H1 (cell line): ENCODE measurements around the gene CD47. TPM values are rescaled to one million over a fixed set of nuclear protein-coding genes. Genes with fewer than 3 reads are reported as not detected.

Experiments
- CTCF ChIA-PET: fragments of 300-600 bp; sonication (Branson Sonifier 250); formaldehyde crosslinking; loops from one replicate; lab custom pipeline; 2021; ENCODE audit not compliant: partially characterized antibody; lab: Charles Lee
- POLR2A ChIA-PET: fragments of 300-600 bp; sonication (Branson Sonifier 250); formaldehyde crosslinking; loops from one replicate; lab custom pipeline; 2021; ENCODE audit warnings: inconsistent platforms; ENCODE audit not compliant: partially characterized antibody; lab: Charles Lee
- DNase-seq, 2 experiments: peaks; one replicate each; pipeline versions ENCODE4 v3.0.0 to v3.0.0-alpha.2; 2010 to 2022; ENCODE audit warnings: low spot score in 2 of 2, low read depth in 1 of 2, mixed read lengths in 1 of 2
- FAIRE-seq: peaks from 2 replicates; lab custom pipeline; 2011; peaks lifted over from hg19 to GRCh38; lab: Jason Lieb, UNC
- H2AFZ ChIP-seq: 2 replicates; pipeline ENCODE4 v1.8.1; 2012; ENCODE audit warnings: low read length, inconsistent platforms
- H2AK5ac ChIP-seq: 2 replicates; pipeline ENCODE4 v1.6.1; 2013; ENCODE audit warnings: low read depth, low read length
- H2BK120ac ChIP-seq: replicated peaks from 2 replicates; pipeline ENCODE3; 2013; ENCODE audit warnings: low read depth, low read length, inconsistent platforms
- H2BK12ac ChIP-seq: 2 replicates; pipeline ENCODE4 v1.6.1; 2013; ENCODE audit warnings: low read depth, low read length
- H2BK15ac ChIP-seq: 2 replicates; pipeline ENCODE4 v1.6.1; 2013; ENCODE audit warnings: low read length
- H2BK20ac ChIP-seq: 2 replicates; pipeline ENCODE4 v1.6.1; 2013; ENCODE audit warnings: low read length
- H2BK5ac ChIP-seq: 2 replicates; pipeline ENCODE4 v1.6.1; 2013; ENCODE audit warnings: low read depth, low read length
- H3K14ac ChIP-seq: 2 replicates; pipeline ENCODE4 v1.6.1; 2013; ENCODE audit warnings: inconsistent platforms; ENCODE audit not compliant: insufficient read length
- H3K18ac ChIP-seq: 2 replicates; pipeline ENCODE4 v1.6.1; 2013; ENCODE audit warnings: low read length; ENCODE audit errors: extremely low read depth
- H3K23ac ChIP-seq: 2 replicates; pipeline ENCODE4 v1.6.1; 2013; ENCODE audit warnings: inconsistent platforms; ENCODE audit not compliant: insufficient read length
- H3K23me2 ChIP-seq: 2 replicates; pipeline ENCODE4 v1.6.1; 2013; ENCODE audit warnings: low read depth, low read length
- H3K27ac ChIP-seq: 2 replicates; pipeline ENCODE4 v1.6.1; 2011; ENCODE audit warnings: low read depth, low read length, inconsistent platforms
- H3K27me3 ChIP-seq, 4 experiments: replicated peaks in 1 of 4; 1 replicate in 1 of 4; 2 replicates in 3 of 4; pipeline versions ENCODE4 v1.6.1 to v1.8.1; 2011 to 2013; ENCODE audit warnings: low read length in 3 of 4, mild to moderate bottlenecking in 3 of 4, inconsistent platforms in 2 of 4, mixed read lengths in 2 of 4, moderate library complexity in 1 of 4; ENCODE audit not compliant: control insufficient read depth in 3 of 4, insufficient read depth in 3 of 4; ENCODE audit errors: extremely low read depth in 1 of 4
- H3K36me3 ChIP-seq, 4 experiments: 2 replicates each; pipeline versions ENCODE4 v1.6.1 to v1.8.1; 2011 to 2013; ENCODE audit warnings: mild to moderate bottlenecking in 4 of 4, low read length in 3 of 4, moderate library complexity in 2 of 4, control low read depth in 1 of 4, inconsistent platforms in 1 of 4; ENCODE audit not compliant: insufficient read depth in 4 of 4, control insufficient read depth in 2 of 4
- H3K4ac ChIP-seq: replicated peaks from 2 replicates; pipeline ENCODE3; 2013; ENCODE audit warnings: low read length, low read depth, mixed read lengths, inconsistent platforms; ENCODE audit not compliant: insufficient read length
- H3K4me1 ChIP-seq, 4 experiments: replicated peaks in 1 of 4; 1 replicate in 1 of 4; 2 replicates in 3 of 4; pipeline versions ENCODE4 v1.6.1 to v1.8.1; 2011 to 2013; ENCODE audit warnings: low read length in 3 of 4, inconsistent platforms in 2 of 4, mixed read lengths in 1 of 4; ENCODE audit not compliant: insufficient read depth in 4 of 4, control insufficient read depth in 3 of 4
- H3K4me2 ChIP-seq, 2 experiments: 2 replicates each; pipeline versions ENCODE4 v1.6.1 to v1.8.1; 2011 to 2013; ENCODE audit warnings: low read depth in 2 of 2, low read length in 2 of 2, control low read depth in 1 of 2, inconsistent platforms in 1 of 2, mild to moderate bottlenecking in 1 of 2; ENCODE audit not compliant: insufficient read depth in 1 of 2
- H3K4me3 ChIP-seq, 4 experiments: fragments of 200-600, 300-600 bp in 1 of 4; sonication (generic), shearing (Covaris generic), sonication (Bioruptor Twin) in 1 of 4; 2 replicates each; pipeline versions ENCODE4 v1.5.1 to v1.8.1; 2011 to 2016; ENCODE audit warnings: low read length in 4 of 4, low read depth in 3 of 4, control low read depth in 2 of 4, inconsistent platforms in 2 of 4, mild to moderate bottlenecking in 2 of 4, mixed read lengths in 1 of 4, moderate library complexity in 1 of 4; ENCODE audit not compliant: insufficient read depth in 2 of 4; ENCODE audit errors: extremely low read depth in 1 of 4
- H3K56ac ChIP-seq: replicated peaks from 2 replicates; pipeline ENCODE3; 2013; ENCODE audit warnings: low read depth, mild to moderate bottlenecking, mixed read lengths, low read length, inconsistent platforms; ENCODE audit not compliant: insufficient read length
- H3K79me1 ChIP-seq: 2 replicates; pipeline ENCODE4 v1.6.1; 2013; ENCODE audit warnings: low read depth, low read length, control low read depth
- H3K79me2 ChIP-seq, 2 experiments: 2 replicates each; pipeline versions ENCODE4 v1.6.1 to v1.8.1; 2012 to 2013; ENCODE audit warnings: low read length in 2 of 2, mild to moderate bottlenecking in 2 of 2, inconsistent platforms in 1 of 2; ENCODE audit not compliant: insufficient read depth in 2 of 2, control insufficient read depth in 1 of 2
- H3K9ac ChIP-seq, 4 experiments: replicated peaks in 1 of 4; 1 replicate in 1 of 4; 2 replicates in 3 of 4; pipeline versions ENCODE4 v1.6.1 to v1.8.1; 2011 to 2013; ENCODE audit warnings: low read depth in 3 of 4, low read length in 3 of 4, control low read depth in 2 of 4, mild to moderate bottlenecking in 2 of 4, moderate library complexity in 2 of 4, inconsistent platforms in 1 of 4; ENCODE audit errors: extremely low read depth in 1 of 4
- H3K9me3 ChIP-seq, 2 experiments: 2 replicates each; pipeline versions ENCODE4 v1.6.1 to v1.8.1; 2012 to 2013; ENCODE audit warnings: mild to moderate bottlenecking in 2 of 2, moderate library complexity in 2 of 2, control low read depth in 1 of 2, inconsistent platforms in 1 of 2, low read depth in 1 of 2, low read length in 1 of 2, mixed read lengths in 1 of 2; ENCODE audit not compliant: insufficient read depth in 2 of 2
- H4K20me1 ChIP-seq, 2 experiments: replicated peaks in 1 of 2; 2 replicates each; pipeline versions ENCODE3 to v1.8.1; 2011 to 2013; ENCODE audit warnings: inconsistent platforms in 2 of 2, low read length in 2 of 2, mild to moderate bottlenecking in 1 of 2; ENCODE audit not compliant: insufficient read depth in 2 of 2, control insufficient read depth in 1 of 2
- H4K5ac ChIP-seq: 2 replicates; pipeline ENCODE4 v1.6.1; 2013; ENCODE audit warnings: low read length, low read depth, mixed read lengths, inconsistent platforms; ENCODE audit not compliant: insufficient read length
- H4K8ac ChIP-seq: 2 replicates; pipeline ENCODE4 v1.8.0; 2013; ENCODE audit warnings: mild to moderate bottlenecking, moderate library complexity, low read length, inconsistent platforms; ENCODE audit not compliant: insufficient read depth; ENCODE audit errors: extremely low read depth
- H4K91ac ChIP-seq: replicated peaks from 2 replicates; pipeline ENCODE3; 2013; ENCODE audit warnings: low read length, mixed read lengths, inconsistent platforms; ENCODE audit not compliant: insufficient read length
- BCL11A ChIP-seq, 2 experiments: IDR thresholded peaks; one replicate each; pipeline ENCODE4 v1.6.1; 2011; ENCODE audit warnings: low read depth in 2 of 2, low read length in 2 of 2, mild to moderate bottlenecking in 2 of 2
- CBX8 ChIP-seq: fragments of 300-800, 300-1000 bp; sonication (generic); IDR thresholded peaks from 2 replicates; pipeline ENCODE4 v1.7.1; 2016; ENCODE audit warnings: low read depth, low read length, borderline replicate concordance
- CHD2 ChIP-seq: IDR thresholded peaks from 2 replicates; pipeline ENCODE4 v1.6.1; 2012; ENCODE audit warnings: low read length, improper control_type of control experiment
- HDAC6 ChIP-seq: IDR thresholded peaks from one replicate; pipeline ENCODE4 v1.7.1; 2012; ENCODE audit warnings: low read depth, mild to moderate bottlenecking, inconsistent platforms, low read length, moderate library complexity
- JUND ChIP-seq: IDR thresholded peaks from 2 replicates; pipeline ENCODE4 v1.6.1; 2011; ENCODE audit warnings: mild to moderate bottlenecking, improper control_type of control experiment, low read length
- RAD21 ChIP-seq, 2 experiments: IDR thresholded peaks in 1 of 2; conservative IDR thresholded peaks in 1 of 2; 2 replicates each; pipeline ENCODE4 v1.6.1; 2011; ENCODE audit warnings: low read depth in 2 of 2, low read length in 2 of 2, improper control_type of control experiment in 1 of 2, inconsistent platforms in 1 of 2, mild to moderate bottlenecking in 1 of 2, moderate library complexity in 1 of 2
- SP1 ChIP-seq: IDR thresholded peaks from 2 replicates; pipeline ENCODE4 v1.6.1; 2011; ENCODE audit warnings: low read depth, low read length
- TCF12 ChIP-seq: IDR thresholded peaks from 2 replicates; pipeline ENCODE4 v1.6.1; 2011; ENCODE audit warnings: low read depth, mild to moderate bottlenecking, low read length
- YY1 ChIP-seq: IDR thresholded peaks from 2 replicates; pipeline ENCODE4 v1.6.1; 2011; ENCODE audit warnings: low read depth, mild to moderate bottlenecking, low read length
- WGBS, 2 experiments: shearing (Covaris generic) in 1 of 2; methylation state at CpG; one replicate each; pipeline versions ENCODE4 v1.1.6 to v1.1.7; 2013 to 2015; ENCODE audit warnings: low lambda C conversion rate in 2 of 2, mixed read lengths in 2 of 2, inconsistent platforms in 1 of 2, low coverage in 1 of 2, missing lambda C conversion rate in 1 of 2; ENCODE audit not compliant: insufficient replicate concordance in 2 of 2, insufficient coverage in 1 of 2, insufficient read length in 1 of 2; ENCODE audit errors: extremely low coverage in 1 of 2, missing lambda C conversion rate in 1 of 2; 5-methylcytosine and 5-hydroxymethylcytosine counted together
- polyA plus RNA-seq, 7 experiments: library from polyadenylated mRNA; depleted of rRNA in 3 of 7; stranded (reverse) in 5 of 7; unstranded in 2 of 7; fragments of >200 nt in 5 of 7; fragments of 200-250 nt in 2 of 7; gene quantifications; 1 replicate in 5 of 7; 2 replicates in 1 of 7; 4 replicates in 1 of 7; pipeline versions ENCODE4 v1.2.1 to v1.2.3, GENCODE V29; 2011 to 2013; ENCODE audit warnings: missing spikeins in 2 of 7, mixed read lengths in 2 of 7
- total RNA-seq: library from RNA; stranded (reverse); fragmentation: NEBNext Ultra II Directional; extraction: Animal tissue kit (Norgen Biotek cat#: 25700); gene quantifications from 2 replicates; pipeline ENCODE4 v1.2.1, GENCODE V29; 2021
- TF ChIP-seq, protein P1 (sequence below), 3 experiments: IDR thresholded peaks; 1 replicate in 2 of 3; 2 replicates in 1 of 3; pipeline versions ENCODE4 v1.5.1 to v1.6.1; 2011; ENCODE audit warnings: low read length in 3 of 3, mild to moderate bottlenecking in 3 of 3, inconsistent platforms in 2 of 3, low read depth in 1 of 3, moderate library complexity in 1 of 3; ENCODE audit not compliant: insufficient read depth in 1 of 3; ENCODE audit errors: control extremely low read depth in 1 of 3

CD47 gene
- total and polyA plus RNA-seq, 2 of the 8 experiments (the other 6 are each of a cell fraction or from before 2014, with no cell fraction given) = 14.4 to 19.3 TPM

- Histone ChIP-seq H4K20me1 (no peaks in the 10 kb centered on the region), H4K91ac (no peak overlapping the region), H2AK5ac (no peak overlapping the region), H3K4me2 (no peak overlapping the region), H2BK5ac (no peak overlapping the region), H3K56ac (no peak overlapping the region), H3K23me2 (no peaks in the 10 kb centered on the region; the same call in 1 of the 2 replicates), H3K18ac (no peak overlapping the region), H3K4me3 (no peak overlapping the region), H2AFZ (no peak overlapping the region), H2BK120ac (no peak overlapping the region), H3K27me3 (no peaks in the 10 kb centered on the region), H3K36me3 (no peaks in the 10 kb centered on the region), H3K9ac (no peak overlapping the region), H3K23ac (no peak overlapping the region), H2BK15ac (no peak overlapping the region), H3K79me2 (no peaks in the 10 kb centered on the region), H3K9me3 (no peaks in the 10 kb centered on the region), H3K27ac (no peak overlapping the region), H2BK20ac (no peak overlapping the region), H3K4me1 (peaks cover 0 to 5% (median 0%) of the 10 kb centered on the region in 4 experiments; a peak in 1 of 7 replicates), H3K4ac (no peak overlapping the region), H4K5ac (no peak overlapping the region), H2BK12ac (no peak overlapping the region), H3K79me1 (no peaks in the 10 kb centered on the region), H3K14ac (no peak overlapping the region), H4K8ac (no peak overlapping the region)
- FAIRE-seq (no peak), DNase-seq (no peak)
- 92% methylated on average over 5 of the region's 5 CpGs; no CpG with 5 or more reads in 1 of the 2 experiments for WGBS, 2 experiments
- ChIA-PET POLR2A (no interaction called here), CTCF (interaction anchor here (0.6 to 0.9 kb wide), 2 partner anchors 25 to 365 kb away, joined by 3 to 4 read pairs; no protein-coding TSS in a partner anchor)
- TF ChIP-seq SP1 (no peak), RAD21 (IDR thresholded peaks at IDR 0.05 in 1 of 2, conservative IDR thresholded peaks at IDR 0.05 in 1 of 2; ENCODE audit: low read depth in 2 of 2, low read length in 2 of 2) (no peak), CHD2 (no peak), JUND (no peak), TCF12 (no peak), CBX8 (no peak), HDAC6 (no peak), YY1 (no peak), BCL11A (IDR thresholded peaks at IDR 0.05; ENCODE audit: low read depth in 2 of 2, low read length in 2 of 2) (no peak)
- TF ChIP-seq, protein P1, sequence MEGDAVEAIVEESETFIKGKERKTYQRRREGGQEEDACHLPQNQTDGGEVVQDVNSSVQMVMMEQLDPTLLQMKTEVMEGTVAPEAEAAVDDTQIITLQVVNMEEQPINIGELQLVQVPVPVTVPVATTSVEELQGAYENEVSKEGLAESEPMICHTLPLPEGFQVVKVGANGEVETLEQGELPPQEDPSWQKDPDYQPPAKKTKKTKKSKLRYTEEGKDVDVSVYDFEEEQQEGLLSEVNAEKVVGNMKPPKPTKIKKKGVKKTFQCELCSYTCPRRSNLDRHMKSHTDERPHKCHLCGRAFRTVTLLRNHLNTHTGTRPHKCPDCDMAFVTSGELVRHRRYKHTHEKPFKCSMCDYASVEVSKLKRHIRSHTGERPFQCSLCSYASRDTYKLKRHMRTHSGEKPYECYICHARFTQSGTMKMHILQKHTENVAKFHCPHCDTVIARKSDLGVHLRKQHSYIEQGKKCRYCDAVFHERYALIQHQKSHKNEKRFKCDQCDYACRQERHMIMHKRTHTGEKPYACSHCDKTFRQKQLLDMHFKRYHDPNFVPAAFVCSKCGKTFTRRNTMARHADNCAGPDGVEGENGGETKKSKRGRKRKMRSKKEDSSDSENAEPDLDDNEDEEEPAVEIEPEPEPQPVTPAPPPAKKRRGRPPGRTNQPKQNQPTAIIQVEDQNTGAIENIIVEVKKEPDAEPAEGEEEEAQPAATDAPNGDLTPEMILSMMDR (IDR thresholded peaks at IDR 0.05; ENCODE audit: control extremely low read depth in 1 of 3, insufficient read depth in 1 of 3, low read depth in 1 of 3, low read length in 3 of 3) = no peak
These were observed 16.9 kb downstream of the CD47 start for GRCh38 chr3:108073764-108074431.
